GF-D8 (cell line): Measurements from ENCODE around the gene POLR3E.
A peak's percentile ranks its signal among the peaks of the same experiment; 100 is the strongest.

Experiments
- DNase-seq: peaks from one replicate; lab custom pipeline; 2025; lab: John Stamatoyannopoulos, UW

Gene POLR3E, protein sequence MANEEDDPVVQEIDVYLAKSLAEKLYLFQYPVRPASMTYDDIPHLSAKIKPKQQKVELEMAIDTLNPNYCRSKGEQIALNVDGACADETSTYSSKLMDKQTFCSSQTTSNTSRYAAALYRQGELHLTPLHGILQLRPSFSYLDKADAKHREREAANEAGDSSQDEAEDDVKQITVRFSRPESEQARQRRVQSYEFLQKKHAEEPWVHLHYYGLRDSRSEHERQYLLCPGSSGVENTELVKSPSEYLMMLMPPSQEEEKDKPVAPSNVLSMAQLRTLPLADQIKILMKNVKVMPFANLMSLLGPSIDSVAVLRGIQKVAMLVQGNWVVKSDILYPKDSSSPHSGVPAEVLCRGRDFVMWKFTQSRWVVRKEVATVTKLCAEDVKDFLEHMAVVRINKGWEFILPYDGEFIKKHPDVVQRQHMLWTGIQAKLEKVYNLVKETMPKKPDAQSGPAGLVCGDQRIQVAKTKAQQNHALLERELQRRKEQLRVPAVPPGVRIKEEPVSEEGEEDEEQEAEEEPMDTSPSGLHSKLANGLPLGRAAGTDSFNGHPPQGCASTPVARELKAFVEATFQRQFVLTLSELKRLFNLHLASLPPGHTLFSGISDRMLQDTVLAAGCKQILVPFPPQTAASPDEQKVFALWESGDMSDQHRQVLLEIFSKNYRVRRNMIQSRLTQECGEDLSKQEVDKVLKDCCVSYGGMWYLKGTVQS

GRCh38 chr16:22297114-22297870 lies at the start of gene POLR3E:
TSS of gene POLR3E (plus strand) at chr16:22297409. CDS start at chr16:22302969, 5,560 bp downstream.
- DNase-seq, result peak; percentile 90

DNA sequence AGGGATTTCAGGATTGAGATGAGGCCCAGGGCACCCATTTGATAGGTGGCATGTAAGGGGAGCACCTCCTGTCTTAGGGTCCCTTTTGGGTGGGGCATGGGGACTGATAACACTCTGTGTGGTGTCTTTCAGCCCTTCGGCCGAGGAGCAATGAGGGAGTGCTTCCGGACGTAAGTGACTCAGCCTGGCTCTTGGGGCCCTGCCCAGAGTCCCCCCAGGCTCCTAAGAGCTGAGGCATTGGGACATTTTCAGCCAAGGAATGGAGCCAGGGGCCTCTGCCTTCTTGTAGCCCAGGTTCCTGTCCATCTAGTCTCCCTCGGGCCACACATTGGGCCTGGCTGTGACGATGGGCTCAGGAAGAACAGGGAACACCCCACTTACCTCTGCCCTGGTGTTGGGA lies 46.7 kb upstream of the POLR3E start:
- no peak for DNase-seq

- DNase-seq, result no peak
Observed at GRCh38 chr16:22252317-22252716, 44.9 kb upstream of the POLR3E start.

DNA sequence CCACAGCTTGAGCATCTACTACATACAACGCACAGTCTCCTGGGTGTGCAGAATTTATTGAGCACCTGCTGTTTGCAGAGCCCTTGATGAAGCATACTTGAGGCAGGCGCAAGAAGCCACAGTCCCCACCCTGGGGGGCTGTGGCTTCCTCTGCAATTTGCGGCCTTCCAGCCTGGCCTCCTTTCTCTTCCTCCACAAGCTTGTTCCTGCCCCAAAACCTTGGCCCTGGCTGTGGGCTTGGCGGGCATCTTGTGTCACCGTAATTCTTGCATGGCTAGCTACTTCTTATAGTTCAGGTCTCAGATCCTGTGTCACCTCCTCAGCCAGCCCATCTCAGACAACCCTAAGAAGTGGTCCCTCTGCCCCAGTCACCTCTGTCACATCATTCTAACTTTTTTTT lies 43.9 kb upstream of the POLR3E start:
- no peak for DNase-seq

- DNase-seq, result no peak
Observed at GRCh38 chr16:22255335-22255734, 41.9 kb upstream of the POLR3E start.

- DNase-seq, result no peak
Observed at GRCh38 chr16:22257440-22257839, 39.8 kb upstream of the POLR3E start.

GRCh38 chr16:22260490-22260889 lies 36.7 kb upstream of the POLR3E start:
- no peak for DNase-seq

DNA sequence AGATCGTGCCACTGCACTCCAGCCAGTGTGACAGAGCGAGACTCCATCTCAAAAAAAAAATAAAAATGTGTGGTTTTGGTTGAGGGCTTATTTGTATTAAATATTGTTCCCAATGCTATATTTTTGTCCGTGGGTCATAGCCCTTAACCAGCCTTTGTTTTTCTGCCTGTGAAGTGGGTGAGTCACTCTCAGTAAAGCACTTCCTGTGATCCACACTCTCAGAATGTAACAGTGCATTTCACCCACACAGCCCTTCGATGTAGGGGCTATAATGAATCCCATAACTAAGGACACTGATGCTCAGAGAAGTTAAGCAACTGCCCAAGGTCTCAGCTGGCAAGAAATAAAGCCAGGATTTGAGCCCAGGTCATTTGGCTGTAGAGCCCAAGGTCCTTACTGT lies 34.7 kb upstream of the POLR3E start:
- no peak for DNase-seq

GRCh38 chr16:22264786-22265185 lies 32.4 kb upstream of the POLR3E start:
- DNase-seq, result no peak

- DNase-seq, result no peak
Observed at GRCh38 chr16:22265351-22265750, 31.9 kb upstream of the POLR3E start.

GRCh38 chr16:22266546-22266945 lies 30.7 kb upstream of the POLR3E start:
- DNase-seq, result no peak

GRCh38 chr16:22267764-22268163 lies 29.4 kb upstream of the POLR3E start:
- DNase-seq, result no peak

GRCh38 chr16:22270525-22270924 lies 26.7 kb upstream of the POLR3E start:
- no peak for DNase-seq

DNA sequence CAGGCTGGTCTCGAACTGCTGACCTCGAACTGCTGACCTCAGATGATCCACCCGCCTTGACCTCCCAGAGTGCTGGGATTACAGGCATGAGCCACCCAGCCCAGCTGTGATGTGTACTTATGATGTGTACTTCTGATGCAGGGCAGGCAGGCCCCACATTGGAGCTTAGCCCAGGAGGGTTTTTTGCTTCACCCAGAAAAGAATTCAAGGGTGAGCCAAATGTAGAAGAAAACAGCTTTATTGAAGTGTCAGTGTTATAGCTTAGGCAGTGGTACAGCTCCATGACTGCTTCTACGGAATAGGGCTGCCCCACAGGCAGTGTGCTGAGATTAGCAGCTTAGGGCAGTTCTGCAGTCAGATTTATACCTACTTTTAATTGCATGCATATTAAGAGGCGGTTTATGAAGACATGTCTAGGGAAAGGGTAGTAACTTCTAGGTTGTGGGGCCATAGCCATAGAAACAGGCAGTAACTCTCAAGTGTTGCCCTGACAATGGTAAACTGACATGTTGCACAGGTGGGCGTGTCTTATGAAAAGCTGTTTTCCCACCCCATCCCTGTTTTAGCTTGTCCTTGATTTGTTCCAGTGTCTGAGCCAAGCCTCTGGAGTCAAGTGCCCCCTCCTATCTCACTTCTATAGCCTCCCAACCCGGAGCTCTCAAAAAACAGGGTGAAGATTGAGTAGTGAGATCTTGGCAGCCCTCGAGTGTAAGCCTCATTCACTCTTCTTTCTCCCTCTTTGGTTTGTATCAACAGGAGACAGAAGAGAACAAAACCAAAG lies 24.1 kb upstream of the POLR3E start:
- no peak for DNase-seq

- DNase-seq, result no peak
Observed at GRCh38 chr16:22274916-22275315, 22.3 kb upstream of the POLR3E start.

DNA sequence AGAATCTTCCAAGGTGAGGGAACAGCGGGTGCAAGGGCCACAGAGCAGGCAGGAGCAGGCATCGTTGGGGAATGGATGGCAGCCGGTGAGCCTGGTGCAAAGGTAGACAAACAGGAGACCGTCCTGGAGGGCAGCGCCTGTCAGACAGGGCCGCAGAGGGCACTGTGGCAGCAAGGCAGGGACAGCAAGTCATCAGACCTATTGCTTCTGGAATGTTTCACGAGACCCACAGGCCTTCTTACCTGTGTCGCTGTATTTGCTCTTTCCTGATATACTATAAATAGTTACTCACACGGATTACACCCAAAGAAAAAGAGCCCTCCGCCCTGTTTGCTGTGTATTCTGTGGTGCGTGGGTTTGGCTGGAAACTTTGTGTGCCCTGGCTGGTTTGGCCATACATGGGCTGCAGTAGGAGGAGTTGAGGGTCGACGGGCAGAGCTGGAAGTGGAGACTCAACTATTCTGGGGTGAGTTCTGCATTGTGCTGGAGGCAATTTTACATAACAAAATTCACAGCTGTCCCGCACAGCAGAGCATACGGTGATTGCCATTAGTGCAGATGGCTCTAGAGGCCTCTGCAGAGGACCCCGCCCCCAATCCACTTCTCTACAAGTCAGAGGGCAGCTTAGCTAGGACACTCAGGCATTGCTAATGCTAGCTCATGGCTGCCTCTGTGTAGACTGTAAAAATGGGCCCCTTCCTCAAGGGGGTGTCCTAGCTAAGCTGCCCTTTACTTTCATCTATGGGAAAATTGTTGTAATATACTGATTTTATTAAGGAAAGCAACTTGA lies 18.6 kb upstream of the POLR3E start:
- no peak for DNase-seq

GRCh38 chr16:22282254-22282892 lies 14.8 kb upstream of the POLR3E start:
- no peak for DNase-seq

GRCh38 chr16:22284637-22285036 lies 12.6 kb upstream of the POLR3E start:
- DNase-seq, result no peak

DNA sequence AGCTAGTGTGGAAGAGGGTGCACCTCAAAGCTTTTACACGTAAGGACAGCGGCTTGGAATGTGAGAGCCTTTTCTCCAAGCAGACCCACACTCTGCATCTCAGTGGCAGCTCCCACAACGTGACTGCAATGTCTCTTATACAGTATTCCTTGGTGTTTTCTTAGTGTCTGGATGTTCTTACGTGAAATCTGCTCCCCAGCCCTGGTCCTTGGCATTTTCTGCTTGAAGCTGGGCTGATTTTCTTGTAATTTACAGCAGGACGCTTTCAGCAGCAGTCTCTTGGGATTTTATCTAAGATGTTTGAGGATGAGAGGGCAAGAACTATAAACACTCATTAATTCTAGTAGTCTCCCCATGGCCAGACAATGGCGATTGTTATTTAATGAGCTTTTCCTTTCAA lies 12.1 kb upstream of the POLR3E start:
- no peak for DNase-seq

DNA sequence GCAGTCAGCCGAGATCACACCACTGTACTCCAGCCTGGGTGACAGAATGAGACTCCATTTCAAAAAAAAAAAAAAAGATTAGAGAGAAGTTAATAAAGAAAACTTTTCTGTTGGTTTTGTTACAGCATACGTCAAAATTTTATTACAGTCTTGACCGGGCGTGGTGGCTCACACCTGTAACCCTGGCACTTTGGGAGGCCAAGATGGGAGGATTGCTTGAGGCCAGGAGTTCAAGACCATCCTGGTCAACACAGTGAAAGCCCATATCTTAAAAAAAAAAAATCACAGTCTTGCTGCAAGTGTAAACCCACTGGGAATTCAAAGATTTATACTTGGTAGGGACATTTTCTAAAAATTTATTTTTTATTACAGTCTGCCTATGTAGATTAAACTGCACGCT lies 6.2 kb upstream of the POLR3E start:
- no peak for DNase-seq

GRCh38 chr16:22291860-22292318 lies 5.3 kb upstream of the POLR3E start:
- no peak for DNase-seq
